HL-60 (cell line): ENCODE measurements around the gene GADD45G.

Source experiments
- DNase-seq, 2 experiments: peaks; one replicate each; pipeline ENCODE4 v3.0.0-alpha.2; 2010 to 2020; ENCODE audit warnings: low read depth in 1 of 2, low spot score in 1 of 2
- H3K27ac ChIP-seq: fragments of 250-450 bp; sonication (Bioruptor Pico); replicated peaks from 2 replicates; pipeline ENCODE4 v1.5.1; 2020; ENCODE audit warnings: mild to moderate bottlenecking, moderate library complexity
- H3K27me3 ChIP-seq: fragments of 250-450 bp; sonication (Bioruptor Pico); 2 replicates; pipeline ENCODE4 v1.5.1; 2021; ENCODE audit warnings: mild to moderate bottlenecking, moderate library complexity; ENCODE audit not compliant: insufficient read depth, poor library complexity, severe bottlenecking
- H3K4me3 ChIP-seq: replicated peaks from 2 replicates; pipeline ENCODE4 v1.5.1; 2011; ENCODE audit warnings: mild to moderate bottlenecking, control low read depth, low read length; ENCODE audit not compliant: insufficient read depth
- CTCF ChIP-seq: IDR thresholded peaks from one replicate; pipeline ENCODE4 v1.5.1; 2011; ENCODE audit warnings: low read length, control low read depth, inconsistent platforms; ENCODE audit not compliant: insufficient read depth
- GABPA ChIP-seq: IDR thresholded peaks from 2 replicates; pipeline ENCODE4 v1.6.1; 2012; ENCODE audit warnings: low read depth
- POLR2AphosphoS5 ChIP-seq: IDR thresholded peaks from 2 replicates; pipeline ENCODE4 v1.6.1; 2012; ENCODE audit warnings: low read depth
- REST ChIP-seq: IDR thresholded peaks from 2 replicates; pipeline ENCODE4 v1.6.1; 2012; ENCODE audit warnings: low read depth; ENCODE audit not compliant: insufficient replicate concordance
- SPI1 ChIP-seq: IDR thresholded peaks from 2 replicates; pipeline ENCODE4 v1.6.1; 2012; ENCODE audit warnings: low read depth, mild to moderate bottlenecking, borderline replicate concordance

Gene GADD45G

GRCh38 chr9:89603767-89604665, 796 bp upstream of the GADD45G start:
- DNase-seq = peak in 1 of 2 experiments; percentile 6
- Histone ChIP-seq H3K4me3 (no peak overlapping the region), H3K27me3 (peaks cover 48% of the 10 kb centered on the region), H3K27ac (no peak overlapping the region)
- TF ChIP-seq CTCF = no peak
- TF ChIP-seq POLR2AphosphoS5 = no peak
- no peak for TF ChIP-seq REST
- no peak for TF ChIP-seq SPI1
- TF ChIP-seq GABPA = no peak

- Histone ChIP-seq H3K27me3 (peaks cover 48% of the 10 kb centered on the region), H3K4me3 (peak overlapping the region; percentile 30)
- TF ChIP-seq POLR2AphosphoS5 = no peak
- no peak for TF ChIP-seq GABPA
- no peak for TF ChIP-seq SPI1
- TF ChIP-seq REST = no peak
- TF ChIP-seq CTCF = no peak
These were observed 745 bp downstream of the GADD45G start for GRCh38 chr9:89605465-89606048.

GRCh38 chr9:89606049-89606623, 1.3 kb downstream of the GADD45G start:
- H3K27me3 ChIP-seq = peaks cover 48% of the 10 kb centered on the region
- DNase-seq = peak in 1 of 2 experiments; percentile 41
- no peak for TF ChIP-seq GABPA
- no peak for TF ChIP-seq REST
- TF ChIP-seq SPI1 = no peak
- TF ChIP-seq CTCF = no peak
- no peak for TF ChIP-seq POLR2AphosphoS5
- peak overlapping the region; percentile 30 for H3K4me3 ChIP-seq
- H3K27ac ChIP-seq = no peak overlapping the region

More at GRCh38 chr9:89605465-89606048, 745 bp downstream of the GADD45G start:
- peak in 1 of 2 experiments; percentile 10 for DNase-seq
- no peak overlapping the region for H3K27ac ChIP-seq
